Measurements from ENCODE around the gene EQTN.

DNA sequence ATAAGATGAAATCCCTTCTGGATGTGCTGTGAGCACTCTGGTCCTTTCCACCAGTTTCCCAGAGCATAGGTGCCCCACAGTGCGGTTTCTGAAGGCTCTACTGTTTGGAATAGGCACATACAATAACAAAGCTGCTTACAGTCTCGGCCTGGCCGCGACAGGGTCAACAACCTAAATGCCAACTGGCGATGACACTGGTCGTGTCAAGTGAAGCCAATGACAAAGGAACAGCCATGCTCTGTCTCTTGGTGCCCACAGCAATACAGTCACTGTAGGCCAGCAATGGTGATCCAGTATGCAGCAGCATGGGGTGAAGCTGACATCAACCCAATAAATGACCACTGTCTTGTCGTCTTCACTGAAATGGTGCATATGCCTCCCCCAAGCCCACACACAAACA lies 47.8 kb upstream of the EQTN start:
- no peak for TF ChIP-seq EP300 (IDR thresholded peaks at IDR 0.05)
- TF ChIP-seq POLR2A (IDR thresholded peaks at IDR 0.05), result no peak
- TF ChIP-seq, protein P1, sequence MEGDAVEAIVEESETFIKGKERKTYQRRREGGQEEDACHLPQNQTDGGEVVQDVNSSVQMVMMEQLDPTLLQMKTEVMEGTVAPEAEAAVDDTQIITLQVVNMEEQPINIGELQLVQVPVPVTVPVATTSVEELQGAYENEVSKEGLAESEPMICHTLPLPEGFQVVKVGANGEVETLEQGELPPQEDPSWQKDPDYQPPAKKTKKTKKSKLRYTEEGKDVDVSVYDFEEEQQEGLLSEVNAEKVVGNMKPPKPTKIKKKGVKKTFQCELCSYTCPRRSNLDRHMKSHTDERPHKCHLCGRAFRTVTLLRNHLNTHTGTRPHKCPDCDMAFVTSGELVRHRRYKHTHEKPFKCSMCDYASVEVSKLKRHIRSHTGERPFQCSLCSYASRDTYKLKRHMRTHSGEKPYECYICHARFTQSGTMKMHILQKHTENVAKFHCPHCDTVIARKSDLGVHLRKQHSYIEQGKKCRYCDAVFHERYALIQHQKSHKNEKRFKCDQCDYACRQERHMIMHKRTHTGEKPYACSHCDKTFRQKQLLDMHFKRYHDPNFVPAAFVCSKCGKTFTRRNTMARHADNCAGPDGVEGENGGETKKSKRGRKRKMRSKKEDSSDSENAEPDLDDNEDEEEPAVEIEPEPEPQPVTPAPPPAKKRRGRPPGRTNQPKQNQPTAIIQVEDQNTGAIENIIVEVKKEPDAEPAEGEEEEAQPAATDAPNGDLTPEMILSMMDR (IDR thresholded peaks at IDR 0.05), result no peak

Measured in tibial nerve (tissue), 4 donors.